Keratinocyte (primary cell): ENCODE measurements around the gene IL4R.

Source experiments
- EZH2 ChIP-seq: IDR thresholded peaks from one replicate; pipeline ENCODE4 v1.6.1; 2012; ENCODE audit warnings: inconsistent platforms, mild to moderate bottlenecking, low read length, moderate library complexity
- TF ChIP-seq, protein P1 (sequence below), 3 experiments: IDR thresholded peaks in 1 of 3; conservative IDR thresholded peaks in 1 of 3; optimal IDR thresholded peaks in 1 of 3; 2 replicates in 2 of 3; 3 replicates in 1 of 3; pipeline versions ENCODE3 to v1.5.1; 2011; ENCODE audit warnings: low read length in 3 of 3, mild to moderate bottlenecking in 3 of 3, moderate library complexity in 2 of 3, control low read depth in 1 of 3, inconsistent platforms in 1 of 3; ENCODE audit not compliant: insufficient read depth in 2 of 3; ENCODE audit errors: extremely low read depth in 1 of 3

DNA sequence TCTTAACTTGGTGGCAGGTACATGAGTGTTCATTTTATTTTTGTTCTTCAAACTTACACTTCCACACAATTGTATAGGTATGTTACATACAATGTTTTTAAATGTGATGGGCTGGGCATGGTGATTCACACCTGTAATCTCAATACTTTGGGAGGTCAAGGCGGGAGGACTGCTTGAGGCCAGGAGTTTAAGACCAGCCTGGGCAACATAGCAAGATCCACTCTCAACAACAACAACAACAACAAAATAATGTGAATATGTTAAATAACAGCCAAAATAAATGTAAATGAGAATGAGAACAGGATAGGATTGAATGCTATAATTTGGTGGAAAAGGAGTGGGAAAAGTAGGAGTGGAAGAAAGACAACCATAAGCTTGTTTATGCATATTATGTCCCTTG lies 47.8 kb upstream of the IL4R start:
- TF ChIP-seq, protein P1, sequence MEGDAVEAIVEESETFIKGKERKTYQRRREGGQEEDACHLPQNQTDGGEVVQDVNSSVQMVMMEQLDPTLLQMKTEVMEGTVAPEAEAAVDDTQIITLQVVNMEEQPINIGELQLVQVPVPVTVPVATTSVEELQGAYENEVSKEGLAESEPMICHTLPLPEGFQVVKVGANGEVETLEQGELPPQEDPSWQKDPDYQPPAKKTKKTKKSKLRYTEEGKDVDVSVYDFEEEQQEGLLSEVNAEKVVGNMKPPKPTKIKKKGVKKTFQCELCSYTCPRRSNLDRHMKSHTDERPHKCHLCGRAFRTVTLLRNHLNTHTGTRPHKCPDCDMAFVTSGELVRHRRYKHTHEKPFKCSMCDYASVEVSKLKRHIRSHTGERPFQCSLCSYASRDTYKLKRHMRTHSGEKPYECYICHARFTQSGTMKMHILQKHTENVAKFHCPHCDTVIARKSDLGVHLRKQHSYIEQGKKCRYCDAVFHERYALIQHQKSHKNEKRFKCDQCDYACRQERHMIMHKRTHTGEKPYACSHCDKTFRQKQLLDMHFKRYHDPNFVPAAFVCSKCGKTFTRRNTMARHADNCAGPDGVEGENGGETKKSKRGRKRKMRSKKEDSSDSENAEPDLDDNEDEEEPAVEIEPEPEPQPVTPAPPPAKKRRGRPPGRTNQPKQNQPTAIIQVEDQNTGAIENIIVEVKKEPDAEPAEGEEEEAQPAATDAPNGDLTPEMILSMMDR (optimal IDR thresholded peaks at IDR 0.05 in 1 of 3, IDR thresholded peaks at IDR 0.05 in 1 of 3, conservative IDR thresholded peaks at IDR 0.05 in 1 of 3; ENCODE audit: extremely low read depth in 1 of 3, insufficient read depth in 2 of 3, low read length in 3 of 3): no peak
- TF ChIP-seq EZH2: no peak
